OCI-LY7 (cell line): ENCODE measurements around the gene ABLIM1. TPM values are rescaled to one million over a fixed set of nuclear protein-coding genes. Genes with fewer than 3 reads are reported as not detected.

Source experiments
- BruUV-seq: library from RNA; stranded (reverse); fragments of 400-500 nt; replicated peaks from 2 replicates; lab custom pipeline; 2021; lab: Mats Ljungman, UMichigan
- CTCF ChIA-PET: fragments of 300-600 bp; sonication (Branson Sonifier 250); formaldehyde crosslinking; loops from one replicate; lab custom pipeline; 2022; ENCODE audit warnings: antibody characterized with exemption; ENCODE audit not compliant: unreplicated experiment; lab: Charles Lee
- POLR2A ChIA-PET: fragments of 300-600 bp; sonication (Branson Sonifier 250); formaldehyde crosslinking; loops from one replicate; lab custom pipeline; 2022; ENCODE audit warnings: antibody characterized with exemption; lab: Charles Lee
- DNase-seq: peaks from one replicate; pipeline ENCODE4 v3.0.0-alpha.2; 2015; ENCODE audit warnings: low spot score
- H2AFZ ChIP-seq: fragments of 200-600 bp; sonication (generic), shearing (Covaris generic); 2 replicates; pipeline ENCODE4 v1.6.1; 2014; ENCODE audit warnings: mild to moderate bottlenecking, antibody characterized with exemption, low read length, moderate library complexity
- H3K27ac ChIP-seq: fragments of 200-600 bp; sonication (generic); 2 replicates; pipeline ENCODE4 v1.5.1; 2014; ENCODE audit warnings: mixed run types, low read depth, mild to moderate bottlenecking, moderate library complexity, low read length, inconsistent platforms; ENCODE audit not compliant: poor library complexity, severe bottlenecking
- H3K36me3 ChIP-seq: fragments of 200-600 bp; sonication (generic); 2 replicates; pipeline ENCODE4 v1.6.1; 2014; ENCODE audit warnings: mild to moderate bottlenecking, antibody characterized with exemption, low read length, moderate library complexity, mixed read lengths; ENCODE audit not compliant: insufficient read depth
- H3K4me1 ChIP-seq: fragments of 200-600 bp; sonication (generic); 2 replicates; pipeline ENCODE4 v1.5.1; 2014; ENCODE audit warnings: mild to moderate bottlenecking, low read length; ENCODE audit not compliant: insufficient read depth, poor library complexity, severe bottlenecking
- H3K4me2 ChIP-seq: fragments of 200-600 bp; sonication (generic); 2 replicates; pipeline ENCODE4 v1.6.1; 2014; ENCODE audit warnings: mild to moderate bottlenecking, low read length
- H3K4me3 ChIP-seq: fragments of 200-600 bp; sonication (generic); 2 replicates; pipeline ENCODE4 v1.5.1; 2014; ENCODE audit warnings: mild to moderate bottlenecking, low read depth, low read length; ENCODE audit not compliant: poor library complexity, severe bottlenecking
- H3K79me2 ChIP-seq: fragments of 200-600 bp; sonication (generic); 2 replicates; pipeline ENCODE4 v1.6.1; 2016; ENCODE audit warnings: low read depth, mild to moderate bottlenecking, low read length, moderate library complexity, mixed read lengths; ENCODE audit not compliant: insufficient read depth
- H3K9me2 ChIP-seq: fragments of 200-600 bp; sonication (generic); 2 replicates; pipeline ENCODE4 v1.6.1; 2016; ENCODE audit warnings: mild to moderate bottlenecking, low read length, mixed read lengths; ENCODE audit not compliant: insufficient read depth
- H3K9me3 ChIP-seq: fragments of 200-600 bp; sonication (generic); 2 replicates; pipeline ENCODE4 v1.6.1; 2014; ENCODE audit warnings: mild to moderate bottlenecking, mixed run types, low read length, mixed read lengths
- H4K20me1 ChIP-seq: fragments of 200-600 bp; sonication (generic); 2 replicates; pipeline ENCODE4 v1.6.1; 2014; ENCODE audit warnings: mild to moderate bottlenecking, antibody characterized with exemption, low read length, moderate library complexity, mixed read lengths; ENCODE audit not compliant: insufficient read depth
- CTCF ChIP-seq: fragments of 200-600 bp; sonication (generic); conservative IDR thresholded peaks from 2 replicates; pipeline ENCODE4 v1.5.1; 2014; ENCODE audit warnings: mild to moderate bottlenecking, antibody characterized with exemption, low read length, moderate library complexity, mixed read lengths
- EZH2phosphoT487 ChIP-seq: fragments of 200-600 bp; sonication (generic); IDR thresholded peaks from 2 replicates; pipeline ENCODE4 v1.6.1; 2018; ENCODE audit warnings: low read depth, borderline replicate concordance, mild to moderate bottlenecking, mixed run types, antibody characterized with exemption, low read length, moderate library complexity, mixed read lengths
- intact Hi-C: fragments of 100-400 bp; cut with micrococcal nuclease; formaldehyde crosslinking; loops from one replicate; pipeline ENCODE4 v1.10.0; 2022; ENCODE audit not compliant: unreplicated experiment
- total RNA-seq, 2 experiments: library from RNA; depleted of rRNA in 1 of 2; stranded (reverse); fragments of >200 nt in 1 of 2; shearing (Covaris generic) in 1 of 2; gene quantifications; 2 replicates each; pipeline ENCODE4 v1.2.3, GENCODE V29; 2014 to 2022

ABLIM1 gene
- total RNA-seq, 2 experiments from 2014 or later: 94.2 to 268 TPM

- no peak overlapping the region for H3K4me2 ChIP-seq
- no peak overlapping the region for H3K27ac ChIP-seq
- peaks cover 14% of the 10 kb centered on the region; the same call in 1 of the 2 replicates for H3K9me3 ChIP-seq
- no peaks in the 10 kb centered on the region for H3K4me1 ChIP-seq
- BruUV-seq: no TSS peak
- TF ChIP-seq EZH2phosphoT487 (no peak), CTCF (no peak)
- H2AFZ ChIP-seq: no peak overlapping the region
- H3K79me2 ChIP-seq: no peaks in the 10 kb centered on the region
- no peaks in the 10 kb centered on the region for H3K36me3 ChIP-seq
- H3K4me3 ChIP-seq: no peak overlapping the region
- ChIA-PET POLR2A (interaction anchor here (0.6 to 0.7 kb wide), 2 partner anchors 208 to 862 kb away, joined by 3 to 4 read pairs; no protein-coding TSS in a partner anchor), CTCF (no interaction called here)
- H4K20me1 ChIP-seq: no peaks in the 10 kb centered on the region
- H3K9me2 ChIP-seq: no peaks in the 10 kb centered on the region
- DNase-seq: no peak
- intact Hi-C loops: loop anchor here (10.0 kb wide), 1 partner anchor 858 kb away; no protein-coding TSS in a partner anchor
Measured at GRCh38 chr10:114556236-114557122, 101.6 kb downstream of the ABLIM1 start.

GRCh38 chr10:114553436-114553835, 104.6 kb downstream of the ABLIM1 start:
- Histone ChIP-seq H3K79me2 (no peaks in the 10 kb centered on the region), H2AFZ (no peak overlapping the region), H3K4me3 (no peak overlapping the region), H3K9me3 (peaks cover 14% of the 10 kb centered on the region; the same call in 1 of the 2 replicates), H3K4me2 (no peak overlapping the region), H3K36me3 (no peaks in the 10 kb centered on the region), H3K4me1 (peaks cover 3% of the 10 kb centered on the region), H3K27ac (no peak overlapping the region), H3K9me2 (no peaks in the 10 kb centered on the region), H4K20me1 (no peaks in the 10 kb centered on the region)
- intact Hi-C loops: loop anchor here (2.0 to 10.0 kb wide), 3 partner anchors 149 to 861 kb away; no protein-coding TSS in a partner anchor
- CTCF ChIA-PET: interaction anchor here (1.2 kb wide), 1 partner anchor 82 kb away, joined by 4 read pairs; no protein-coding TSS in a partner anchor
- no peak for DNase-seq
- POLR2A ChIA-PET: interaction anchor here (1.0 to 1.5 kb wide), 3 partner anchors 8 to 327 kb away, joined by 3 to 4 read pairs (median 3); no protein-coding TSS in a partner anchor
- TF ChIP-seq EZH2phosphoT487 (no peak), CTCF (no peak)
- no TSS peak for BruUV-seq
